Glomerular endothelial cell (primary cell): ENCODE measurements around the gene IGSF1. TPM values are rescaled to one million over a fixed set of nuclear protein-coding genes. Genes with fewer than 3 reads are reported as not detected.
A peak's percentile ranks its signal among the peaks of the same experiment; 100 is the strongest.

Experiments
- DNase-seq: peaks from one replicate; pipeline ENCODE4 v3.0.0-alpha.2; 2011; ENCODE audit warnings: low read depth, low spot score; ENCODE audit errors: extremely low read depth
- total RNA-seq: library from RNA; depleted of rRNA; stranded (reverse); fragments of >200 nt; gene quantifications from 2 replicates; pipeline ENCODE4 v1.2.3, GENCODE V29; 2015

The IGSF1 gene, protein sequence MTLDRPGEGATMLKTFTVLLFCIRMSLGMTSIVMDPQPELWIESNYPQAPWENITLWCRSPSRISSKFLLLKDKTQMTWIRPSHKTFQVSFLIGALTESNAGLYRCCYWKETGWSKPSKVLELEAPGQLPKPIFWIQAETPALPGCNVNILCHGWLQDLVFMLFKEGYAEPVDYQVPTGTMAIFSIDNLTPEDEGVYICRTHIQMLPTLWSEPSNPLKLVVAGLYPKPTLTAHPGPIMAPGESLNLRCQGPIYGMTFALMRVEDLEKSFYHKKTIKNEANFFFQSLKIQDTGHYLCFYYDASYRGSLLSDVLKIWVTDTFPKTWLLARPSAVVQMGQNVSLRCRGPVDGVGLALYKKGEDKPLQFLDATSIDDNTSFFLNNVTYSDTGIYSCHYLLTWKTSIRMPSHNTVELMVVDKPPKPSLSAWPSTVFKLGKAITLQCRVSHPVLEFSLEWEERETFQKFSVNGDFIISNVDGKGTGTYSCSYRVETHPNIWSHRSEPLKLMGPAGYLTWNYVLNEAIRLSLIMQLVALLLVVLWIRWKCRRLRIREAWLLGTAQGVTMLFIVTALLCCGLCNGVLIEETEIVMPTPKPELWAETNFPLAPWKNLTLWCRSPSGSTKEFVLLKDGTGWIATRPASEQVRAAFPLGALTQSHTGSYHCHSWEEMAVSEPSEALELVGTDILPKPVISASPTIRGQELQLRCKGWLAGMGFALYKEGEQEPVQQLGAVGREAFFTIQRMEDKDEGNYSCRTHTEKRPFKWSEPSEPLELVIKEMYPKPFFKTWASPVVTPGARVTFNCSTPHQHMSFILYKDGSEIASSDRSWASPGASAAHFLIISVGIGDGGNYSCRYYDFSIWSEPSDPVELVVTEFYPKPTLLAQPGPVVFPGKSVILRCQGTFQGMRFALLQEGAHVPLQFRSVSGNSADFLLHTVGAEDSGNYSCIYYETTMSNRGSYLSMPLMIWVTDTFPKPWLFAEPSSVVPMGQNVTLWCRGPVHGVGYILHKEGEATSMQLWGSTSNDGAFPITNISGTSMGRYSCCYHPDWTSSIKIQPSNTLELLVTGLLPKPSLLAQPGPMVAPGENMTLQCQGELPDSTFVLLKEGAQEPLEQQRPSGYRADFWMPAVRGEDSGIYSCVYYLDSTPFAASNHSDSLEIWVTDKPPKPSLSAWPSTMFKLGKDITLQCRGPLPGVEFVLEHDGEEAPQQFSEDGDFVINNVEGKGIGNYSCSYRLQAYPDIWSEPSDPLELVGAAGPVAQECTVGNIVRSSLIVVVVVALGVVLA (N-terminal part only)
- total RNA-seq, result 0.70 and 1.7 TPM in 2 replicates

DNA sequence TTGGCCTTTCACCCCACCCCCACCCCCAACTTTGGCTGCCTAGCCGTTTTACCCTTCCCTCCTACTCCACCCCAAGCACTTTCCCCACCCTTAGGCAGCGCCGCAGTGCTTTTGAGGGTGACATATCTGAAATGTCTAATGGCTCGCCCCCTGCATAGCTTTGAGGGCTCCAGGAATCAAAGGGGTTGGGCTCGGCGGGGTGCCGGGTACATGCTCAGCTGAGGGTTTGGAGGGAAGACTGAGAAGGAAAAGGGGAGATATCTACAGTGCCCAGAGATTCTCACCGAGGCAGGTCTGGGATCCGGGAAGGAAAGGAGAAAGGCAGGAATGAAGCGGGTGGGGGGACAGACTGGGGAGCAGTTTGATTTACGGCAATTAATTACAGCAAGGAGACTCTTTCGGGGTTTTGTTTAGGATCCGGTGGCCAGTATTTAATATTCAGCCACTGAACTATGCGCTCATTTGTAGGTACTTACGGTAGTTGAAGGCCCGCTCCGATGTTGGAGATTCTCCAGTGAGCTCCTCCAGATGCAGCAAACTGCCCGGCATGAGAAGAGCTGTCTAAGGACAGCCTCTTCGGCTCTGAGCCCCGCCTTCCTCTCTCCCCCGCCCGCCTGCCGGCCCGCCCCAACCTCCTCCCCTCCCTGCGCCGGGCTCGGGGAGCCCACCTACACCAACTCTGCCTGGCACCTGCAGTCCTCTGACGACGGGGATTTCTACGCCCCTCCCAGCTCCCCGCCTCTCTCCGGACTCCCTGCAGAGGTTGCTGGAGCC lies at the start of gene IGSF1:
Gene IGSF1, minus strand, starts transcription at position 569 of the 774 bp plus-strand sequence. CDS start 2,632 bp downstream, outside the sequence.
- DNase-seq, result no peak

GRCh38 chrX:131332331-131332730 lies 43.2 kb upstream of the IGSF1 start:
- no peak for DNase-seq

- no peak for DNase-seq
These were observed 42.0 kb upstream of the IGSF1 start for GRCh38 chrX:131331152-131331551.

DNA sequence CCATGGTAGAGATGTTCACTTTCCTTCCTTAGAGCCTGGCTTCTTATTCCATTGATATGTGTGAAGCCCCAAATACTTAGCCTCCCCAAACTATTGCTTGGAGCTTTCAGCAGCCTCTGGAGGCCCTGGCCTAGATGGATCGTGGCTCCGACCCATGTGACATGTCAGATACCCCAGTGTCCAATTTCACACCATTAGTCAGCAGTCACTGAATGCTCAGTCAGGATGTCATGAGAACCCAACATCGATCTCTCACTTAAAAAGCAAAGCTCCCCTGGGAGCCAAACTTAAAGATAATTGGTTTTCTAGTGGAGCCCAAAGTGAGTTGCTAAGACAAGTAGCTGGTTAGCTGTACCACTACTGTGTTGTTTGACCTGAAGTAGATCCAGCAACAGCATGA lies 41.6 kb upstream of the IGSF1 start:
- DNase-seq, result no peak

GRCh38 chrX:131322651-131323050 lies 33.5 kb upstream of the IGSF1 start:
- DNase-seq, result peak; percentile 22

DNA sequence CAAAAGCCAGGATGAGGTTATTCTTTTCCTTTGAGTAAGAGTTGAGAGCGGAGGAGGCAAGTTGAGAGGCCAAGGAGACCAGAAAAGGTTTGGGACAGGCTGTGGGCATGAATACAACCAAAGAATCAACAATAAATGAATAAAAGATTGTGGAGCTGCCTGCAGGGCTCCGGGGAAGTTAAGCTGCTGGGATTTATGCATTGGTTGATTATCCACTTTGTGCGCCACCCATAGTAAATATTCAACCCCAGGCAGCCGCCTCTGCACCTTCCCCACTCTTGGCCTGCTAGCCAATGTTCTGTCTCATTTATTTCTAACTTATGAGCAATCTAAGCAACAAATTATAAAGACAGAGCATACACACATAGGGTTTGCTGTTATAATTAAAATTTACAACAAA lies 28.2 kb upstream of the IGSF1 start:
- no peak for DNase-seq

DNA sequence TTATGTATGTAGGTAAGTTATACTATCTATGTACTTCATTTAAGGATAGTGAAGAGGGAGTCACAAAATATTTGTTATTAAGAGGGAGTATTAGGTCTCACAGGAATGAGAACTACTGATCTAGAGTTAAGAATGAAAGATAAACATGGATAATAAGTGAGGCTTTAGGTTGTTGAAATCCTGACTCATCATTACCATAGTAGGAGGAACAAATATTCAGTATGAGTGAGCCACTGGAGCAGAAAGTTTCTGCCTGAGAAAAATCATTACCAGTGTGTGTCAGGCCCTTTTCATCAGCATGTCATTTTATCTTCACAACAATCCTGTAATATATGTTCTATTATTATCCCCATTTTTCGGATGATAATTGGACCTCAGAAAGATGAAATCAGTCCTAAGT lies 27.2 kb upstream of the IGSF1 start:
- no peak for DNase-seq

DNA sequence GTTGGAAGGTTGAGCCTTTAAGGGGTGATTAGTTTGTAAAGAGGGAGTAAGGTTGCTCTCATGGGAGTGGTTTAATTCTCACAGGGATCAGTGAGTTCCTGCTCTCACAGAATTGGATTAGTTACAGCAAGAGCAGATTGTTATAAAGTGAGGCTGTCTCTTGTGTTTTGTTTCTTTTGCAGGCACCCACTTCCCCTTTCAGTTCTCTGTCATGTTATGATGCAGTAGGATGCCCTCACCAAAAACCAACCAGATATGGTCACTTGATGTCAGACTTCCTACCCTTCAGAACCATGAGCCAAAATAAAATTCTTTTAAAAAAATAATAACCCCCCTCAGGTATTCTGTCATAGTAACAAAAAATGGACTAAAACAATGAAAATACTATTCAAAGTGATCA lies 19.9 kb upstream of the IGSF1 start:
- no peak for DNase-seq

DNA sequence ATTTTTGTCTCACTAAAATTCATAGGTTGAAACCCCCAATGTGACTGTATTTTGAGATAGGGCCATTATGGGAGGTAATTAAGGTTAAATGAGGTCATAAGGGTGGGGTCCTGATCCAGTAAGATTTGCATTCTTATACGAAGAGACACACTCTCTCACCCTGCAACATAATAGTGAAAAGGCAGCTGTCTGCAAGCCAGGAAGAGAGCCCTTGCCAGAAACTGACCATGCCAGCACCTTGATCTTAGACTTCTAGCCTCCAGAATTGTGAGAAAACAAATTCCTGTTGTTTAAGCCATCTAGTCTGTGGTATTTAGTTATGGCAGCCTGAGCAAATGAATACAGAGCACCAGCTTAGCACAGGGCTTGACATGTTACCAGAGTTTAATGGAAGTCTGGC lies 17.5 kb upstream of the IGSF1 start:
- no peak for DNase-seq

- DNase-seq, result no peak
These were observed 16.8 kb upstream of the IGSF1 start for GRCh38 chrX:131305926-131306325.

- no peak for DNase-seq
These were observed 13.6 kb upstream of the IGSF1 start for GRCh38 chrX:131302701-131303100.

GRCh38 chrX:131301155-131301554 lies 12.0 kb upstream of the IGSF1 start:
- no peak for DNase-seq

DNA sequence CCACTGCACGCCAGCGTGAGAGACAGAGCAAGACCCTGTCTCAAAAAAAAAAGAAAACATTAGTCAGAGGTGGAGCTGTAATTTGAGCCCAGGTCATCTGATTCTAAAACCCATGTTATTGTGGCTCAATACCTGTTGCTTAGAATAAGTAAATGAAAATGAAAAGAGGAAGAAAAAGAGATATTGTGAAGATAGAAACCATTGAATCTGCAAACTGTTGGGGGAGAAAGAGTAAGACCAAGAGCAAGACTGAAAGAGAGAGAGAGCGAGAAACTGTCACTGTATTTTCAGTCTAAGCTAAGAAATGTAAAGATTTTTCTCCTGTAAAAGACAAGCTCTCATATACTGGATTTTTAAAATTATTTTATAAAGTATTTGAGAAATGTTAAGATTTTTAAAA lies 9.7 kb upstream of the IGSF1 start:
- DNase-seq, result no peak

DNA sequence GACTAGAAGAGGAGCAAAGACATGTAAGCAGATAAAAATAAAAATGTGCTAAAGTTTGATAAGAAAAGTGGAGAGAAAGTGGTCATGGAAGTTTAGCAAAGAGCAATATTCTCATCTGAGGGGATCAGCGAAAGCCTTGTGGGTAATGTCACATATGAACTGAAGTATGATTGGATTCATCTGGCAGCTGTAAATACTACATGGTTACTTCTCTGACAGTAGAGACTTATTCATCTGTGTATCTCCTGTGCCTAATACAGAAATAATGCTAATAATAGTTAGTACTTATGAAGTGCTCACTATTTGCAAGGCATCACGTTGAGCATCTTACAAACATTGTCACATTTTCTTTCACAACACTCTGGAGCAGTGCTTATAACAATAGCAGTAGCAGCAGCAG lies 8.9 kb upstream of the IGSF1 start:
- no peak for DNase-seq

- DNase-seq, result no peak
These were observed 421 bp upstream of the IGSF1 start for GRCh38 chrX:131289527-131289926.

GRCh38 chrX:131288188-131288587 lies 918 bp downstream of the IGSF1 start:
- DNase-seq, result no peak

DNA sequence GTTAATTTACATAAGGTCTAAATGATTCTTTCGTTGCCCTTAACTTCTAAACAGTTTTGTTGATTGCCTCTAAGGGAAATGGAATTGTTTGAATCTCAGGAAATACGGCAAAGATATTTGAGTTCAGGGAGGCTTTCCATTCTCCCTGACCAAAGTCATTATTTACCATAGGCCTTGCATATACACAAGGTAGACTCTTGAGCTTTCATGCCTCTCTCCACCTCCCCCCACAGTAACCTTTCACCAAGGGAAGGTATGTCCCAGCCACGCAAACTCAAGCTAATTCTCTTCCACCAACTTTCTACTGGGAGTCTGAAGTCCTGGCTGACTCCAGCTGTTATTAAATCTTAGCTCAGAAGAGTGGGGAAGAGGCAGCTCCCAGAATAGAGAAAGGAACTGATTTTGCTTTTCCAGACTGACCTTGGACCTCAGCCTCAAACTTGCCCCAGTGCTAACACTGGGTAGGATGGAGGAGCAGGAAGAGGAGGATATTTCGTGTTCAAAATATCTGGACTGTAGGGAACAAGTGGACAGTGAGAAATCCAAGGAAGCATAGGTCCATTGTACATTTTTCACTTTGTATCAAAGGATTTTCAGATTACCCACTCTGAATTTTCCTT lies 1.4 kb downstream of the IGSF1 start:
- no peak for DNase-seq

GRCh38 chrX:131279617-131280016 lies 9.5 kb downstream of the IGSF1 start:
- no peak for DNase-seq

DNA sequence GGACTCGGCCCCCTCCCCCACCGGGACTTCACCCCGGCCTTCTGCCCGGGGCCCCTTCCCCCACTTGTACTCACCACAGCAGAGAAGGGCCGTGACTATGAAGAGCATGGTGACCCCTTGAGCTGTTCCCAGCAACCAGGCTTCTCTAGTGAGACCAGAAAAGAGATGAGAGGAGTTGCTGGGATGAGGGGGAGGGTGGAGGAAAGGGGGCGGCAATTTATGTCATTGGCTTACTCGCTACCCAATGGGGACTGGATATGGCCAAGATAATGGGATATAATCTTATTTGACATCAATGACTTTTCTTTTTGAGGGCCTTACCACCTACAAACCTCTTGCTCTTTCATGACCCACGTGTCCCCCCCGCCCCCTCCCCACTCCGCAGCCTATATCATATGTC lies 9.9 kb downstream of the IGSF1 start:
- DNase-seq, result no peak
